Measurements from ENCODE around the gene RRN3.
"Not testable (repeated sequence)": the region's sequence is repeated elsewhere in the genome, so short reads cannot be mapped to it uniquely, and the experiment has no call there.

DNA sequence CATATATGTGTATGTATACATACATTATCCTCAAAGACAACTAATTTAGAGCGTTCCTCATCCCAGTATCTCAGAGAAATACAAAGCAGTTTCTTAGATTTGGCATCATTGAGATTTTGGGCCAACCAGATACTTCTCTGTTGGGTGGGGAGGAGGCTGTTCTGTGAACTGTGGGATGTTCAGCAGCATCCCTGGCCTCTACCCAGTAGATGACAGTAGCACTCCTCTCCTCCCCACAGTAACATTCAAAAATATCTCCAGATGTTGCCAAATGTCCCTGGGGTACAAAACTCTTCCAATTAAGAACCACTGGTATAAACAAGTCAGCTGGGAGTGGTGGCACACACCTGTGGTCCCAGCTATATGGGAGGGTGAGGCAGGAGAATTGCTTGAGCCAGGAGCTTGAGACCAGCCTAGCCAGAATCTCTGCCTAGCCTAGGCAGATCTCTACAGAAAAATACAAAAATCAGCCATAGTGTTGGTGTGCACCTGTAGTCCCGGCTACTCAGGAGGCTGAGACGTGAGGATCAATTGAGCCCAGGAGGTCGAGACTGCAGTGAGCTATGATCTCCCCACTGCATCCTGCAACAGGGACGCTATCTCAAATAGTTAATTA lies 6.4 kb upstream of the RRN3 start:
- TF ChIP-seq, protein P1, sequence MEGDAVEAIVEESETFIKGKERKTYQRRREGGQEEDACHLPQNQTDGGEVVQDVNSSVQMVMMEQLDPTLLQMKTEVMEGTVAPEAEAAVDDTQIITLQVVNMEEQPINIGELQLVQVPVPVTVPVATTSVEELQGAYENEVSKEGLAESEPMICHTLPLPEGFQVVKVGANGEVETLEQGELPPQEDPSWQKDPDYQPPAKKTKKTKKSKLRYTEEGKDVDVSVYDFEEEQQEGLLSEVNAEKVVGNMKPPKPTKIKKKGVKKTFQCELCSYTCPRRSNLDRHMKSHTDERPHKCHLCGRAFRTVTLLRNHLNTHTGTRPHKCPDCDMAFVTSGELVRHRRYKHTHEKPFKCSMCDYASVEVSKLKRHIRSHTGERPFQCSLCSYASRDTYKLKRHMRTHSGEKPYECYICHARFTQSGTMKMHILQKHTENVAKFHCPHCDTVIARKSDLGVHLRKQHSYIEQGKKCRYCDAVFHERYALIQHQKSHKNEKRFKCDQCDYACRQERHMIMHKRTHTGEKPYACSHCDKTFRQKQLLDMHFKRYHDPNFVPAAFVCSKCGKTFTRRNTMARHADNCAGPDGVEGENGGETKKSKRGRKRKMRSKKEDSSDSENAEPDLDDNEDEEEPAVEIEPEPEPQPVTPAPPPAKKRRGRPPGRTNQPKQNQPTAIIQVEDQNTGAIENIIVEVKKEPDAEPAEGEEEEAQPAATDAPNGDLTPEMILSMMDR (IDR thresholded peaks at IDR 0.05) = not testable (repeated sequence)
- not testable (repeated sequence) for TF ChIP-seq EP300, POLR2A, POLR2AphosphoS5 (IDR thresholded peaks at IDR 0.05)

Measured in stomach (tissue), 4 donors.